GM19468 (cell line): ENCODE measurements around the gene PSMB3.
A peak's percentile ranks its signal among the peaks of the same experiment; 100 is the strongest.

Experiments used
- ATAC-seq: cut with Tn5 transposase; IDR thresholded peaks from one replicate; pipeline ENCODE4 v1.9.1; 2021; ENCODE audit warnings: mild to moderate bottlenecking, moderate library complexity, moderate number of reproducible peaks; ENCODE audit not compliant: unreplicated experiment; ENCODE audit errors: extremely low read depth

PSMB3 gene

DNA sequence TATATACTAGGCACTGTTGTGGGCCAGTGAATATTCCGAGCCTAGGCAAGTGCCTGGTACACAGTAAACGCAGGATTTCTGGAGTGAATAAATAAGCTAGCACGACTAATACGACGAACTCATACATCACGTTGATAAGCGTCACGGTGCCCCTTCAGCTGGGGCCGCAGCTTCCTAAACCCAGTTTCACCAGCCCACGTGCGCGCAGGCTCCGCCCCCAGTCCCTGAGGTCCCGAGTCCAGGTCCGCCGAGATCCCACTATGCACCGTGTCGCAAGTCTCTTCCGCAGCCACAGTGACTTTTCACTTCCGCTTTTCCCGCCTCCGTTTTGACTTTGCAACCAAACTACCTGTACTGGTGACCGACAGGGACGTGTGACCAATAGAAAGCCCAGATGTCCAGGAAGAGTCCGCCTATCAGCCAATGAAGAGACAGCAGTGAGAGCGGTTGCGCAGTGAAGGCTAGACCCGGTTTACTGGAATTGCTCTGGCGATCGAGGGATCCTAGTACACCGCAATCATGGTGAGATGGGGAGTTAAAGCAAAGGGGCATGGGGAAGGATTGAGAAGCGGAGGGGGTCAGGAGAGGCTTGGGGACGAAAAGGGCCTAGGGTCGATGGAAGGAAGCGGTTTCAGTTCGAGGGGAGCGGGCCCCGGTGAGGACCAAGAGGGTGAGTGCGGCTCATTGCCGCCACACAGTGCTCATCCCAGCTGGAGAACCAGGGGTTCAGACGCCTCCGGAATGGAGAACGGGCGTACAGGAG lies at the start of gene PSMB3:
Gene PSMB3 (plus strand): TSS at position 434 of the 763 bp plus-strand sequence. CDS start 86 bp downstream, at position 520.
- peak; percentile 92 for ATAC-seq

DNA sequence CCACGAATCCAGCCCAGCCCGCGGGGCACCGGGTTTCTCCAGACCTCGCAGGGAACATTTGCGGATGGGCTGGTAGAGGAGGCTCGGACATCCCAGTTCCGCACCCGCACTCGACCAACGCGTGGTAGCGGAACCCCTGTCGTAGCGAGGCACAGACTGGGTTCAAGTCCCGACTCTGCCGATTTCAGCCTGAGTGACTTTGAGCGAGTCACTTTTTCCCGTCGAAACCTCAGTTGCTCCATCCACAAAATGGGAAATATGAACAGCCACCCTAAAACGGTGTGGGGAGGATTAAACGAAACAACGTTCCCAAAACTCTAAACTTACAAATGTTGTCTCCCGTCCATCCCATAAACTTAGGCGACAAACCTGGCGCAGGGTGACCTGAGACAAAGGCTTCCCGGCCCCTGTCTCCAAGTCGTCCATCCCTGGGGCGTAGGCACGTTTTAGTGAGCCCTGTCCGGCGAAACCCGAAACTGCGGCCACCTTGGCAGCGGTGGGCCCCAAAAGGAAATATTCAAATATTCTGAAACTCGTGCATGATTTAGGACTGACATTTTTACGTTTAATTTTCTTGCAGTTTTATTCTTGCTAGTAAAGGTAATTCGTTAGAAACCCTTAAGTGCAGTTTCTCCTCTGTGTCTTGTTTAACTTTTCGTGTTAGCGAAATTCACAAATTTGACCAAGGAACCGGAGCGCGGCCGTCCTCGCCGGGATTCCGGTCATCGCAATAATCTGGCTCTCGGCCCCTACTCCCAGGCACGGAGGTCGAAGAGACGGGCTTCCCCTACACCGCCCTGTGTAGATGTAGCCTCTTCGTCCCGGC lies 49.4 kb upstream of the PSMB3 start:
- no peak for ATAC-seq

DNA sequence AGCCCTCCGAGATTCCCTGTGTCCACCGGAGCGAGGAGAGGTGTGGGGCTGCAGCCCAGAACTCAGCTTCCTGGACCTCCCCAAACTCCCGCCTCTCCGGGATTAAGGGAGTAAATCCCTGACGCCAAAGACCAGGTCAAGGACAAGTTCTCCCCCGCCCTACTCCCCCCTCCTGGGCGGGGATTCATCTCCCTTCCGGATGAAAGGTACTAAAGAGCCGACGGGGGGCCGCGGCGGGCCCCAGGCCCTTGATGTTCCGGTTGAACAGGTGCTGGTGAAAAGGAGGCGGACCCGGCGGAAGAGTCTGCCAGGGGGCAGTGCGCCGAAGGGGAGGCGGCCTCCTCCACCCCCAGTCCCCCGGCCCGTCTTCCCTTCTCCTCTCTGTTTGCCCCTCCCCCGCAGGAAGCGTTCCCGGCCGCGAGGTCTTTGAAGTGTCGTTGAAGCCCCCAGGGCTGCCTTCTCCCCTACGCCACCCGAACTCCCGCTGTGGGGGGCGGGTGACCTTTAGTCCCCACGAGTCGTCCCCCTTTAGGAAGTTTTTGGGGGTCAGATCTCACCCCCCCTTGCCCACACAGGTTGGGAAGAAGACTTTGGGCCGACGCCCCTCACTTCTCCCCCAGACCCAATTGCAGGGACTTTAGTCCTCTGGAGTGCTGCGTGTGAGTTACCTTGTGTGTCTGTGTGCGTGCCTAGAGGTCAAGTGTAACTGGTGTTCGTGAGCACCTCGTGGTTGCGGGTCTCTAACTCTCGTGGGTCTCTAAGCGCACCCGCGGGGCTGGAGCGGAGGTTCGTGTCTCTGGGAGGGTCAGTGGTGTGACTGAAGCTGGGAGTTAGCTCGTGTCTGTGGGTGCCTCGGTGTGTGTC lies 48.6 kb upstream of the PSMB3 start:
- ATAC-seq, result no peak

DNA sequence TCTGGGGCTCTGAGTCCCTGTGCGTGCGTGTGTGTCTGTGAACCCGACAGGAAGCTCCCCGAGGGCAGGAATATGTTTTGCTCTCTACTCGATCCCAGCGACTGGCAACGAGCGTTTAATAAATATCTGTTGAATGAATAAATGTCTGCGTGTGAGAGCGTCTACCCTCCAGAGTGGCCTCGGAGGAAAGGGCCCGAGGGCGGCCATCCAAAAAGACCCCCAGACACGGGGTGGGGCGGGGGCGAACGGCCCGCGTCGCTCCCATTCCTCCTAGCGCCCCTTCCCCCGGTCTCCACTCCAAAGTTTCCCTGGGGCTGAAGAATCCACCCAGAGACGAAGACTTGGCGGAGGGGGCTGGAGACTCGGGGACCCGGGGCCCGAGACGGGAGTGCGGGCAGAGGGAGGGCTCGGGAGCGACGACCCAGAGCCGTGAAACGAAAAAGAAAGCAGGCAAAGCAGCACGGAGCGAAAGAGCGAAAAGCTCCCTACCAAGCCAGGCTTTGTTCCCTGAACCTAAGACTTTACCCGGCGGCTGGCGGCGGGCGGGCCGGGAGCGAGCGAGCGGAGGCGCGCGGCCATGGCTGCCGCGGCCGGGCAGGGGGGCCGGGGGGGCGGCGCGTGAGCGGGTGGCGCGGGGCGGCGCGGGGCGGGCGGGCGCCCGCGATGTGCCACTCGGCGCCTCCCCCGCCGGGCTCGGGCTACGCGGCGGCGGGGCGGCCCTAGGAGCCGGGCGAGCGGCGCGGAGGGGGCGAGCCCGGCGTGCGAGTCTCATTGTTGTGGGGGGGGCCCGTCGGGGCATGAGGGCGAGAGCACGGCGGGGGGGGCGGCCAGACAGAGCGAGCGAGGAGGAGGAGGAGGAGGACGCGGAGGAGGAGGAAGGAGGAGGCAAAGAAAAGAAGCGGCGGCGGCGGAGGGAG lies 47.7 kb upstream of the PSMB3 start, which contains the start of gene MLLT6:
Gene MLLT6 (plus strand): TSS at position 668 of the 917 bp plus-strand sequence. CDS start 360 bp downstream, outside the sequence.
- ATAC-seq, result no peak

DNA sequence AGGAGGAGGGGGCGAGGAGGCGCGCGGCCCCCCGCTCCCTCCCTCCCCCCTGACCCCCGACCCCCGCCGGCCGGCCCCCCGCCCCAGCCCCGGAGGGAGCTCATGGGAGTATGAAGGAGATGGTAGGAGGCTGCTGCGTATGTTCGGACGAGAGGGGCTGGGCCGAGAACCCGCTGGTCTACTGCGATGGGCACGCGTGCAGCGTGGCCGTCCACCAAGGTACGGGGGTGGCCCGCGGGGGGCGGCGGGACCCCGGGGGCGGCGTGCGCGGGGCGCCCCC lies 47.1 kb upstream of the PSMB3 start:
- no peak for ATAC-seq

DNA sequence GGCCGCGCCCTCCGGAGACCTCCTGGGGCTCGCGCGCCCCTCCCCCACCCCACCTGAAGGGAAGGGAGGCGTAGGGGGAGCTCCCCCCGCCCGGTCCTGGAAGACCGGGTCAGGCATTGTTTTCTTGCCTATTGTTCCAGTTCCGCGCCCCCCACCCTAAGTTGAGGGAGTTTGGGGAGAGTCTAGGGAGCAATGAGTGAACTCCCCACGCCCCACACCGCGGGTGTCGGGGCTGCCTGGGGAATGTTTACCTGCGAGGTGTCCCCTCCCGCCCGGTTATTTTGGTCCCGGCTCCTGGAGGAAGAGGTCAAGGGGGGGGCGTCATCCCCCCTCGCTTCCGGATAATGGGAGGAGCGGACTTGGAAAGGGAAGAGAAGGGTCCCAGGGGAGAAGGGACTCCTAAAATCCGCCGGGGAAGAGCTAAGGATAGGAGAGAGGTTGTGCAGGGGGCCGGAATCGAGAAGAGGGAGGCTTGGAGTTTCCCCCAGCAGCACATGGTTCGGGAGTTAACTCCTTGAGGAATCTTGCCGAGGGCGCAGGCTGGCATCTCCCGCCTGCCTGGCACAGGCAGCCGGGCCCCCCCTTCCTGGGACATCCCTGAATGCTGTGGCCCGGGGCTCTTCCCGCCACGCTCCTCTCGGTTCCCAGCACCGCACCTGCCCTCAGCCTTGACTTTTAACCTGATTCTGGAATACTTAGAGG lies 46.6 kb upstream of the PSMB3 start:
- ATAC-seq, result no peak

DNA sequence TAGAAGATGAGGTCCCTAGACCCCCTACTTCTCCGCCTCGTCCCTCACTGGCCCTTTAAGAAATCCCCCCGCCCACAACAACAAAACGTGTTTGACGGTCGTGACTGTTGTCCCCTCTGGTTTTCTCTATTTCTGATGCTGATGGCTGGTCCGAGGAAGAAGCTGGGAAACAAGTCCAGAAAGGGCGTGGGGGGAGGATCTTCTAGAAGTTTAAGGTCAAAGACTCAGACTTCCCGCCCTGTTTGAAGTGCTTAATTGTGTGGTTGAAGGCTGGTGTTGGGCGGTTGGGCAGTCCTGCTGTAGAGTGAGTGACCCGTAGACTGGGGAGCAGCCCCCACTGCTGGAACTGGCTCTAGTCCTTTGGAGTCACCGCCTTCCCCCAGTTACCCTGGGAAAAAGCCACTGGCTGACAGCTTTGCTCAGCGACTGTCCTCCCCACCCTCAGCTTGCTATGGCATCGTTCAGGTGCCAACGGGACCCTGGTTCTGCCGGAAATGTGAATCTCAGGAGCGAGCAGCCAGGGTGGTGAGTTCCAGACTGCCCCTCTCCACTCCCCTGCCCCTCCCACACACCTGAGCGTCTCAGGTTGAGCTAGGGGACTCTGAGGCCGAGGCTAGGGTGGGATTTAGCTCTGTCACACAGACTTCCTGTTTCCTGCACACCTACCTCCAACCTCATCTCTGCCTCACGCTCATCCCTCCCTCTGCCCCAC lies 45.9 kb upstream of the PSMB3 start:
- no peak for ATAC-seq

DNA sequence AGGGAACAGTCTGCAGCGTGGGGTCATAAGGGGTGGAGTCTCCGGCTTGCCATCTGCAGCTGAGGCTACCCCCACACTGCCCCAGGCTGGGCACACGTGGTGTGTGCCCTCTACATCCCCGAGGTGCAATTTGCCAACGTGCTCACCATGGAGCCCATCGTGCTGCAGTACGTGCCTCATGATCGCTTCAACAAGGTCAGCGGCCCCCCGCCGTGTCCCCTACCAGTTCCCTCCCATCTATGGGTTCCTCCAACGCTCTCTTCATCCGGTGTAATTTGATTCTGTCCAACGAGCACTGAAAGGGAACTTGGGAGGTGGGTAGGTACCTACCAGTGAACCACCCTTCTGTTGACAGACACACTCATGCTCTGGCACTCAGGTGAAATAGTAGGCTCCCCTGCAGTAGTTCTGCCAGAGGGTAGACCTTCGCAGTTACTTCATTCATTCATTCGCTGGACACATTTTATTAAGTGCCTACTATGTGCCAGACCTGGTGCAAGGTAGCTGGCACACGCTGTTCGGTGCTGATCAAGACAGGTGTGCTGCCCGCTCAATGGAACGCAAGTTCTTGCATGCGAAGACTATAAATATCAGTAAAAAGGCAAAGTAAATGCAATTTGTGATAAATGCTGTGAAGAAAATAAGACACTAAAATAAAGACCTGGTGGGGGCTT lies 44.7 kb upstream of the PSMB3 start:
- no peak for ATAC-seq

DNA sequence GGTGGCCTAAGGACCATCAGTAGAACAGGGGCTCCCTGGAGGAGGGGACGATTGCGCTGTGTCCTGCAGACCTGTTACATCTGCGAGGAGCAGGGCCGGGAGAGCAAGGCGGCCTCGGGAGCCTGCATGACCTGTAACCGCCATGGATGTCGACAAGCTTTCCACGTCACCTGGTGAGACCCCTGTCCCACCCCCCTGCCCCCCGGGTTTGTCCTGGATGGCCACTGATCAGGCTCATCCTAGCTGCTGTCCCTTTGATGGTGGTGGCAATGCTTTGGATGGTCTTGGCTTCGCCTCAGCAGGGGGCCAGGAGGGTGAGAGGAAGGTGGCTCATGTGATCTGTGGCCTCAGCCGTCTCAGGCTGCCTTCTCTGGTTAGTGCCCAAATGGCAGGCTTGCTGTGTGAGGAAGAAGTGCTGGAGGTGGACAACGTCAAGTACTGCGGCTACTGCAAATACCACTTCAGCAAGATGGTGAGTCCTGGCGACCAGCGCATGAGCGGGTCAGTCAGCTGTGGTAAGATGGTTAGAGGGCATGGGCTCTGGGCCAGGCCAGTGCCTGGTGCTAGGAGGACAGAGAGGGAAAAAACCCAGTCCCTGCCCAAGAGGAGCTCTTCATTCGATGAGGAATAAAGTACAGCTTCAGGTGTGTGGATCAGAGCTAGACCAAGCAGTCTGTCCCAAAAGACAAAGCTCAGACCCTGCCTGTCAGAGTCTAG lies 43.3 kb upstream of the PSMB3 start:
- ATAC-seq, result no peak

DNA sequence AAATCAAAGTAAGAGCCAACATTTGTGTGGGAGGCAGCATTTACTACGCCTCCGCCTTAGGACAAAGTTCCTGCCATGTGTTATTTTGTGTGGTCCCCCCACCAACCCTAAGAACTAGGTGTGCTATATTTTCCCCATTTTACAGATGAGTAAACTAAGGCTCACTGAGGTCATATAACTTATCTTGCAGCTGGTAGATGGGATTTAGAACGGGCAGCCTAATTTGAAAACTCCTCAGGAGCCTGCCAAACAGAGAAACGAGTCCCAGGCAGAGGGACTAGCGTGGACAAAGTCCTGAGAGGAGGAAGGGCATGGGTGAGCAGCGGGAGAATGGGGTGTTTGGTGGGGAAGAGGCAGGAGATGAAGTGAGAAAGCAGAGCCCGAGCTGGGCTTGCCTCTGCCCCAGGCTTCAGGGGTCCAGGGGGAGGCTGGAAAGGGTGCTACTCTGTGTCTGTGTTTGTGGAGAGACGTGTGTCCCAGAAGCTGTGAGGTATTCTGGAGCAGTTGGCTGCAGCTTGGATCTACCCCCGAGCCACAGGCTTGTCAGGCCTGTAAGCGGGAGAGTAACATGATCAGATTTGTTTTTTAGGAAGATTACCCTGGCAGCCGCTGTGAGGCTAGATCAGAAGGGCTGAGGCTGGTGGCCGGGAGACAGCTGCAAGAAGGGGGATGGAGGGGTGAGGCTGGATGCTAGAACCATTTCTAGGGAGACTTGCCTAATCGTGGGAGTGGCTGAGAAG lies 42.5 kb upstream of the PSMB3 start:
- ATAC-seq, result no peak

DNA sequence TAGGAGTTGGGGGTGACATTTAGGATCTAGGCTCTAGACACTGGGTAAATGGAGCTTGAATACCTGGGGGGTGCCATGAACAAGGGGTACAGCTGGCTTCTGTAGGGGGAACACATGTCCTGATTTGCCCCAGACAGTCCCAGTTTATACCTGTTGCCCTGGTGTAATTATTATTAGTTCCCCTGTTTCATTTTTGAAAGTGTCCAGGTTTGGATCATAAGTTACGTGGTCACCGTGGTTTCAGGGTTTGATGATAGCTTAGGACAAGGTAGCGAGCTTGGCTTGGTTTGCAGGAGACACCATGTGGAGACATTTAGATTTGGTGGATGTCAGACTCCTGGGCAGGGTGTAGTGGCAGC lies 42.0 kb upstream of the PSMB3 start:
- no peak for ATAC-seq

DNA sequence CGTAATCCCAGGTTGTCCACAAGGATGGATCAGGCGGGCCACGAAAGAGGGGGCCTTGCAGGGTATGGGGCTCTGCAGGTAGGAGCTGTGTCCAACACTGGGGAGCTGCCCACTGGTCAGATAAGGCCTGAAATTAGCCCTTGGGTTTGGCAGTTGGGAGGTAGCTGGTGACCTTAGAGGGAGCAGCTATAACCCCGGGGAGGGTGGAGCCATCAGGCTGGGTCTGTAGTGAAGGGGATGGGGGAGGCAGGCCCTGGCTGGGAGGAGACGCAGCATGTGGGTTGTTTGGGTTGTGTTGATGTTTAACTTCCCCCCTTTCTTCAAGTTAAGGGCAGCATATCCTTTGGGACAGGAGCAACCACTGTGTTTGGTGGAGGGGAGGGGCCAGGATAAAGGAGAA lies 41.6 kb upstream of the PSMB3 start:
- no peak for ATAC-seq

DNA sequence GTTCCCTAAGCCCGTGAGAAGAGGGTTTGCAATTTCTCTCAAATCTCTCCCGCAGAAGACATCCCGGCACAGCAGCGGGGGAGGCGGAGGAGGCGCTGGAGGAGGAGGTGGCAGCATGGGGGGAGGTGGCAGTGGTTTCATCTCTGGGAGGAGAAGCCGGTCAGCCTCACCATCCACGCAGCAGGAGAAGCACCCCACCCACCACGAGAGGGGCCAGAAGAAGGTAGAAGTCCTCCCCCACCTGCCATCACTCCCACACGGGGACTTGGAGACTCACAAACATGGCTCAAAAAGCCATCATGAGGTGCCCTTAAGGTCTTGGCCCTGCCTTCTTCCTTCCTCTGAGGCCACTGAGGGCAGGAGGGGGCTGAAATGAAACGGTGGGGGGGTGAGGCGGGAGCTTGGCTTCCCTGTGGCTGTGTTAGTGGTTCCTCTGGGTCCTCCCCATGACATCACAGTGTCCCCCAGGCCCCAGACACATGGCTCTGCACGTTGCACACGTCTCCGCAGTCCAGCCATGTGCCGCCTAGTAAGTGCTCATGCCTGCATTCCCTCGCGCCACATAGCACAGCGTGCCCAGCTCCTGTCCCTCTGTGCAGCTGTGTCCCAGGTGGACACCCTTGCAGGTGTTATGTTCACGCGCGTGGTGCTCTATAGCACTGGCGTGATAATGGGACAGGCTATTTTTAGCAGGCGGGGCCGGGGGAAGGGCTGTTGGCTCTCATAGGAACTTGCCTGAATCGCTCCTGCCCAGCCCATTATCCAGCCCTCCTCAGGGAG lies 40.6 kb upstream of the PSMB3 start:
- no peak for ATAC-seq

DNA sequence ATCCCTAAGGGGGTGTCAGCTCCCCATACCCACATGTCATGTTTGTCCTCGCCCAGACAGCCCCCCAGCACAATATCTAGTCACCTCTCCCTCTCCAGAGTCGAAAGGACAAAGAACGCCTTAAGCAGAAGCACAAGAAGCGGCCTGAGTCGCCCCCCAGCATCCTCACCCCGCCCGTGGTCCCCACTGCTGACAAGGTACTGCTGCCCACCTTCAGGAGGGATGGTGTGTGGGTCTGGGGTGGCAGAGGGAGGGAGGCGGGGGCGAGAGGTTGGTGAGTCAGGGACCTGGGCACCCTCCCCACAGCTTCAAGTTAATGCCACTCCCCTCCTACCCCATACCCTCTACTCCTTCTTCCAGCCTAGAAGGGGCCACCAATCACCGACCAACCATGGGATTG lies 39.9 kb upstream of the PSMB3 start:
- no peak for ATAC-seq

DNA sequence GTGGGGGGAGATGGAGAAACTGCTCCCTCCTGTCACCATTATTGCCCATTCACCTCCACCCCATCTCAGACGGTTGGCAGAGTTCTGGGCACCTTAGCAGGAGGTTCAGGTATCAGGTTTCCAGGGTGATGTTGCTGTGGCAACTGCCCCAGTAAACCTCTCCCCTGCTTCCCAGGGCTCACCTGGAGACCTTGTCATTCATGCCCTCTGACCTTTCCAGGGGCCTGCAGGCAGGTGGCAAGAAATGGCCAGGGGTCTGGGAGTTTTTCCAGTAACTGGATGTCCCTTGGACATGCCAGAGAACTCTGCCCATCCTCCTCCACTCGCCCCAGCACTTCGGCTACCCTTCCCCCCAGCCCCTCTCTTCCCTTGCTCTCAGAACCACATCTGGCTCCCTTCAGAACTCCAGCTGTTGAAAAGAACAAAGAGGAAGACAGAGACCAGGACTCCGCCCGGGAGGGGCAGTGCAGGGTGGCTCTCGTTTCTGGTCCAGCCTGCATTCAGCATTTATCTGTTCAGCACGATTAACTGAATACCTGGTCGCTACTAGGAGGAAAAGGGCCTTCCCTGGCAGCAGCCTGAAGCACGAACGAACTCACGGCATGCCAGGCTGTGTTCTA lies 39.0 kb upstream of the PSMB3 start:
- no peak for ATAC-seq
